HG02610 (cell line): ENCODE measurements around the gene NBPF9.
A peak's percentile ranks its signal among the peaks of the same experiment; 100 is the strongest.
"Not testable (repeated sequence)": the region's sequence is repeated elsewhere in the genome, so short reads cannot be mapped to it uniquely, and the experiment has no call there.

Experiments
- ATAC-seq: cut with Tn5 transposase; IDR thresholded peaks from one replicate; pipeline ENCODE4 v1.9.1; 2021; ENCODE audit warnings: mild to moderate bottlenecking, moderate library complexity; ENCODE audit not compliant: unreplicated experiment

The NBPF9 gene, protein sequence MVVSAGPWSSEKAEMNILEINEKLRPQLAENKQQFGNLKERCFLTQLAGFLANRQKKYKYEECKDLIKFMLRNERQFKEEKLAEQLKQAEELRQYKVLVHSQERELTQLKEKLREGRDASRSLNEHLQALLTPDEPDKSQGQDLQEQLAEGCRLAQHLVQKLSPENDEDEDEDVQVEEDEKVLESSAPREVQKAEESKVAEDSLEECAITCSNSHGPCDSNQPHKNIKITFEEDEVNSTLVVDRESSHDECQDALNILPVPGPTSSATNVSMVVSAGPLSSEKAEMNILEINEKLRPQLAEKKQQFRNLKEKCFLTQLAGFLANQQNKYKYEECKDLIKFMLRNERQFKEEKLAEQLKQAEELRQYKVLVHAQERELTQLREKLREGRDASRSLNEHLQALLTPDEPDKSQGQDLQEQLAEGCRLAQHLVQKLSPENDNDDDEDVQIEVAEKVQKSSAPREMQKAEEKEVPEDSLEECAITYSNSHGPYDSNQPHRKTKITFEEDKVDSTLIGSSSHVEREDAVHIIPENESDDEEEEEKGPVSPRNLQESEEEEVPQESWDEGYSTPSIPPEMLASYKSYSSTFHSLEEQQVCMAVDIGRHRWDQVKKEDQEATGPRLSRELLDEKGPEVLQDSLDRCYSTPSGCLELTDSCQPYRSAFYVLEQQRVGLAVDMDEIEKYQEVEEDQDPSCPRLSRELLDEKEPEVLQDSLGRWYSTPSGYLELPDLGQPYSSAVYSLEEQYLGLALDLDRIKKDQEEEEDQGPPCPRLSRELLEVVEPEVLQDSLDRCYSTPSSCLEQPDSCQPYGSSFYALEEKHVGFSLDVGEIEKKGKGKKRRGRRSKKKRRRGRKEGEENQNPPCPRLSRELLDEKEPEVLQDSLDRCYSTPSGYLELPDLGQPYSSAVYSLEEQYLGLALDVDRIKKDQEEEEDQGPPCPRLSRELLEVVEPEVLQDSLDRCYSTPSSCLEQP (N-terminal part only)

DNA sequence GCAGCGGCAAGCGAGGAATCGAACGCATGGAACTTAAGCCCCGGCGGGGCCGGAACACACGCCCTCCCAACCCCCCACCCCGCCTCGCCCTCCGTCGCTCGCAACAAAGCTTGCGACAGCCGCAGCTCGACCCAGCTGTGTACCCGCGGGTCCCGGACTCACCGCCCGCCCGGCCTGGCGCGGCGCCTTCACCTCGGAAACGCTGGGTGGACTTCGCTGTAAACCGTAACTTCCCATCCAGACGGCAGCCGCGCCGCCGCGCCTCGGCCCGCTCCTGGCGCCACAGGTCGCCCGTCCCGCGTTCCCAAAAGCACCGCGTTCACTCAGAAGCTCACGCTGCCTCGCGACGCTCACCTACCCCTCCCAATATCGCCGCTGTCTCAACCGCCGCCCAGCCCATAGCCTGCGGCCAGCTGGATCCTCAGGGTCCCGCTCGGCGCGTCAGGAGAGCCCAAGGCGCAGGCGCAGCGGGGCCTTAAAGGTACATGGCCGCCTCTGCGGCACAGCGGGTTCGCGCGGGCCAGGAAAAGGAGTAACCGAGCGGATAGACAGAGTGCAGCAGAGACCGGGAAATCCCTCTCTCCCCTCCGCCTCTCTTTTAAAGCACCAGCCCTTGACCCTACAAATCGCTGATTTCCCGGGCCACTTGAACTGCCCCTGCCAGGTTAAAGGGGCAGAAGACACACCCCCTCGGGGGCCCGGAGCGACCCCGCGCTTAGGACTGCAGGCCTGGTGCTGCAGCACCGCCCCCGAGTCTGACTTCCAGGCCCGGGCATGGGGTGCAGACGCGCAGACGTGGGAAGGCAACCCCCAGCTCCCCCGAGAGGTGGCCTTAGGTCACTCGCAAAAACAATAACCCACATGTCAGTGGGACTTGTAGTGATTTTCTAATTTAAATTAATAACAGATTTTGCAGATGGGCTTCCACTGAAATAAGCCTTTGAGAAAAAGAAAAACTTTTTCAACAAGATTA, at the start of gene NBPF9:
Gene NBPF9 (minus strand): TSS at position 443 of the 973 bp plus-strand sequence. CDS start 21,412 bp downstream, outside the sequence.
- ATAC-seq: peak; percentile 95

DNA sequence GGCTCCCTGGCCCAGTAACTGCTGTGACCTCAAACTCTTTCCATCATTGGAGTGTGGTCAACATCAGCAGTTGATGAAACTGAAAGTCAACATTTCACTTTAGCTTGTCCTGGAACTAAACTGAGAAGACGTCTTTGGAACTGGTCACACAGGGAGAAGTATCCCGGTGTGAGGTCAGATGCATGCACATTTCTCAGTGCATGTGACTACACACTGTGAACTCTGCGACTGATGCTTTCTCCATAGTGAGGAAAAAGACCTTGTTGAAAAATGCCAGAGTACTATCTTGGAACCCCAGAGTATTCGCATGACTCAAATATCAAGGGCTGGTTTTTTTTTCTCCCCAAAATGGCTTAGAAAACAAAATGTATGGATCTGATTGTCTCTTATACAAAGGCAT, 46.6 kb upstream of the NBPF9 start:
- not testable (repeated sequence) for ATAC-seq

DNA sequence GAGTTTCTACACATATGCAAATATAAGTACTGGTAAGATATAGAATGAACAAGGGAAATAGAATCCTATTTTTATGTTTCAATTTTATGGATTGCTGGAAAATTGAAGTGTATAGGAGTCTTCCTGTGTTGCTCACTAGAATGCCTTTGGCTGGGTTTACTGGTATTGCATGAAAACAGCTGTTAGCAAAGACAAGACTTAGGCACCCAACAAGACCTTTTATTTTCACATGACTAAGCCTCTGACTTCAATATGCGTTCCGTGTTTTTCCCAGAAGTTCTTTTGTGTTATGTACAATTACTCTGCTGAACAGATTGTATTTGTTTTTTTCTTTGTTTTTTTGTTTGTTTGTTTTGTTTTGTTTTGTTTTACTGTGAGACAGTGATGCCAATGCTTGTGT, 34.2 kb upstream of the NBPF9 start:
- ATAC-seq: not testable (repeated sequence)

DNA sequence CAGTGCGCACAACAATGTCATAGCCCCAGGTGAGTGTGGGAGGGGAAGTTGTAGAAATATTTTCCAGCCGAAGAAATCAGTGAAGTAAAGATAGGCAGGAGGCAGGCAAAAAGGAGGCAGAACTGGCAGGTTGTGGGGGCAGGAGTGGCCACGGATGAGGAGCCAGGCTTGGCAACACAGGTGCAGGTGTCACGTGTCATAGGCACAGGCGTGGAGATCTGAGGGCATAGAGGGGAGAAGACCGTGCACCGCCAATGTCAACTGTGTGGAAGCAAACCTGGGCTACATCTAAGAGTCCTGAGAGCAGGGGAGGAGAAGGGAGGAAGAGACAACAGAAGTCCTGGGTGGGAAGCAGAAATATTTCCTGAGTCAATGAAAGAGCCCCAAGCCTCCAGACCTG, 27.6 kb upstream of the NBPF9 start:
- ATAC-seq: not testable (repeated sequence)

DNA sequence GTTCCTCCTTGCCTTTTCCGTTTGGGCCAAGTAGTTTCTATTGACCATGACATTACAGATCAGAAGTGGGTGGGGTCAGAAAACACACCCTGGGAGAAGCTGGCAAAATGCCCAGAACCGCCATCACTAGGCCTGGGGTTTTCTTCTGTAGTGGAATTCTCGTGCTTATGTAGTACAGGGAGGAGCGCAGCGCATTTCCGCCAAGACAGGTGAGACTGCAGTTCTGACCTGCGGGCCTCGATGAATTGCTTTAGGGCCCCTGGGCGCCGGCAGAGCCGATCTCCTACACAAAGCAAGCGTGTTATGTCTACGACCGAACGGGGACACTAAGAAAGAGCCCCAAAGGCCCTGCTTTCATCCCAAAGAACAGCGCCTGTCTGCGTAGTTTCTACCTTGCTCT, 25.9 kb upstream of the NBPF9 start:
- ATAC-seq: not testable (repeated sequence)

DNA sequence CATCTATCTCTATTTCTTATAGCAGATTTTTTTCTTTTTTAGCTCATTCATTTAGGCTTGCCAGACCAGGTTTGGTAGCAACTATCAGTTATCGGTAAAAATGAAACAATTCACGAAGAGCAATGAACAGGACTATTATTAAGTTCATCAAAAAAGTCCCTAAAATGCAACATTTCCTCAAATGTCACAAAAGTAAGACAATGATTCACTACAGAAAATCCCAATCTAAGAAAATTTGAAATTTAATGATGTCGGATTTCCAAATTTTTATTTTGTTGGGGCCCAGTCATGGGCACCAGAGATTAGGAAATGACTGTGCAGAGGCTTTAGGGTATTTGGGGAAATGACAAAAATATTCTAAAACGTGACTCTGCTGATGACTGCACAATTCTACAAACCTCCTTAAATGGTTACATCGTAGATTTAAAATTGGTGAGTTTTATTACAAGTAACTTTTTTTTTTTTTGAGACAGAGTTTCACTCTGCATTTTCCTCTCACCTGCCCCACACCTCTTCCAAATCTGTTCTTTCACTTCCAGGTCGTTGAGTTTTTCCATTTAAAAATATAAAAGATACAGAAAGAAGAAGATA, 23.3 kb upstream of the NBPF9 start:
- ATAC-seq: not testable (repeated sequence)

DNA sequence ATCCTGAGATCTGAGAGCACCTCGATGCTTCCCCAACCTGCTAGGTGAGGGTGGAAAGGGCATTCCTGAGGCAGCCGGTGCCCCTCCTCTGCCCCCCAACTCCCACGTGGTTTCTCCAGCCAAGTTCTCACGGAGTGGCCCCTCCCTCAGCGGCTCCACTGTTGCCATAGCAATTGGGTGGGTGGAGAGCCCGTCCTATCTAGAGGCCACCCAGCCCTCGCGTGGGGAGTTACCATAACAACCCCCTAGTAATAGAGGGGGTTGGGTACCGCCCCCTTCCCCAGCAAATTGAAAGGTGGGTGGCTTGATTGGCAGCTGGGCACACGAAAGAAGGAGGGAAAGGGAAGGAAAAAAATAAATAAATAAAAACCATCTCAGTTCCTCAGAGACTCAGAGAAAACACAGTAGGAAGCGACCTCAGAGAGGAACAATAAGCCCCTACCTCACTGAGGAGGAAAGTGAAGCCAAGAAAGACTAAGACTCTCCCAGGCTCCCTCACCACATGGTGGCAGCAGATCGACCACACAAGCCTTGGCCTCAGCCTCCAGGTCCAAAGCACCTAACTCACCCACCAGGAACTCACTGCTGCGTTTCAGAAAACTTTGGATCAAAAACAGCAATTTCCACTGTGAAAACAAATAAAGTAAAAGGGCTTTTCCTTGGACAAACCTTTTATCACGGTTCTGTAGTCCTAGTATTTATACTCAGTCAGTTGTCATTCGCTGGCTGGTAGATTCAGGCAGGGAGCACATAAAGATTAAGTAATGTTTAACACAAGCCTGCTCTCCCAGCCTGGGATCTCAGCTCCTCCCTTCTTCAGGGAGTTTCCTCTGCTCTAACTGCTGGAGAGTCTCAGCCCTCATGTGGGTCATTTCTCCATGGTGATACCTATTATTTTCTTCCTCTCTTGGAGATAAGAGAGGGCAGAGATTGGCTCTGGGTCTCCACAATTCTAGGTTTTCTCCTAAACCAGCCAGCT, 20.9 kb upstream of the NBPF9 start:
- ATAC-seq: not testable (repeated sequence)

DNA sequence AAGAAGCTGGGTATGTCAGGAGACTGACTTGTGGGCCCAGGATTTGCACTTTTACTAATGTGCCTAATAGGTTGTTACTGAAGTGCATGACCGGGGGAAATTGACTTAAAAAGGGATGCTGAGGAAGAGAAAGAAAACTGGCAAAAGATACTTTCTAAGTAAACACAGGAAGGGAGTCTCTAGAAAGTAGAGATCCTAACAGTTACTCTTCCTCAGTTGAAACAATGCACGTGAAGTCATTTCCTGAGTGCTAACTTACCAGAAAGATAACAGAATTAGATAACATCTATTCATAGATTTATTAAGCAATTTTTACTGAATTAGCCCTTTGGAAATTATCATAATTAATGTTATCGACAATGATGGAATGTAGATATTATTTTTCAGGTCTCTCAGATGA, 9.5 kb upstream of the NBPF9 start:
- not testable (repeated sequence) for ATAC-seq

DNA sequence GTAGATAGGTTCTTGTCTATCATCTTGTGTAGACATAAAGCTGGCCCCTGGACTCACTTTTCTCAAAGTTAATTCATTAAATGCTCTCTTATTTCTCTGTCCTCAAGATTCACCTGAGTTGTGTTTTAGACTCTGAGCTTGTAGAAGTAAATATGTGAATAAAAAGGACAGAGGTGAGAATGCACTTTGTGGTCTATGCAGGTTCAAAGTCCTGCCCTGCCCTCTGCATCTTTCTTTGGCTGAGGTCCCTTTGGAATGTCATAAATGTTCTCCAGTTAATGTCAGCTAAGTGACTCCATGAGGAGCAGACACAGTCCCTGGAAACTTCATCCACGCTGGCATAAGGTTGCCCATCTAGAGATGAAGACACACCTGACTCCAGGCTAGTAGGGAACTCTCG, 7.0 kb upstream of the NBPF9 start:
- not testable (repeated sequence) for ATAC-seq

DNA sequence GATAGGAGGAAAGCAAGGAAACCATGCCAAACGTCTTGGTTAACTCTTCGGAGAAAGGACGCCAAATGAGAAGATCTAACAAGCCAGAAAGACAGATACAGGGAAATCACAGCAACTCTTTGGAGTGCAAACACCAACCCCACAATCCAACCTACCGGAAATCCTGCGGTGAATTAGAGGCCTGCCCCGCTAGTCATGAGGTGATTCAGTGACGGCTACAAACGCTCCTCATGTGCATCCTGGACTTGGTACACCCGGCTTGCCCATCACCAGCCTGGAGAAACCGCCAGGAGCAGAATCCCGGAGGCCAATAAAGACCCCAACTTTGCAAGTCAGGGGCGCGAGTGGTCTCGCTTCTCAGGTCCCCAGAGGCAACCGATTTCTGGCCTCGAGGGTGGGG, 777 bp downstream of the NBPF9 start:
- ATAC-seq: not testable (repeated sequence)

DNA sequence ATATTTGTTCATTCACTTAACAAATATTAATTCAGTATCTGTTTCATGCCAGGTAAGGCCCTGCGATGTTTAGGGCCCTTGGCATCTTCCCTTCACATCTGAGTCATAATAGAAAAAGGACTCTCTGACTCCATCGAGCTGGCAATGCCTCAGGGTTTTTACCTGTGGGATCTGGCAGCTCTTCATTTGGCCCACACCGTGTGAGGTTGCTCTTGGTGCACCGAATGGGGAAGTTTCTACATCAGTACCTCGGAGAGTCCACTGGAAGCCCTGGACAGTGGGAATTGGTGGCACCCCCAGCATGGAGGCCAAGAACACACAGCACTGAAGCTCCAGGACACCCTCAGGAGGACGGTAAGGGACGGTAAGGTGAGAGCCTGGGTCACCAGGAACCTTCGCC, 5.1 kb downstream of the NBPF9 start:
- not testable (repeated sequence) for ATAC-seq

DNA sequence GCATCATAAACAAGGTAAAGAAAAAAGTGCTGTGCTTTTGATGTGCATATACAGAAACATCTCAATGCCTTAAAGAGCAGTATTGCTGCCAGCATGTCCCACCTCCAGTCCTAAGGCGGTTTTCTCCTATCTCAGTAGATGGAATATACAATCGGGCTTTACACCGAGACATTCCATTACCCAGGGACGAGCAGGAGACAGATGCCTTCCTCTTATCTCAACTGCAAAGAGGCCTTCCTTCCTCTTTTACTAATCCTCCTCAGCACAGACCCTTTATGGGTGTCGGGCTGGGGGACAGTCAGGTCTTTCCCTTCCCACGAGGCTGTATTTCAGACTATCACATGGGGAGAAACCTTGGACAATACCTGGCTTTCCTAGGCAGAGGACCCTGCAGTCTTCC, 10.2 kb downstream of the NBPF9 start:
- ATAC-seq: not testable (repeated sequence)

DNA sequence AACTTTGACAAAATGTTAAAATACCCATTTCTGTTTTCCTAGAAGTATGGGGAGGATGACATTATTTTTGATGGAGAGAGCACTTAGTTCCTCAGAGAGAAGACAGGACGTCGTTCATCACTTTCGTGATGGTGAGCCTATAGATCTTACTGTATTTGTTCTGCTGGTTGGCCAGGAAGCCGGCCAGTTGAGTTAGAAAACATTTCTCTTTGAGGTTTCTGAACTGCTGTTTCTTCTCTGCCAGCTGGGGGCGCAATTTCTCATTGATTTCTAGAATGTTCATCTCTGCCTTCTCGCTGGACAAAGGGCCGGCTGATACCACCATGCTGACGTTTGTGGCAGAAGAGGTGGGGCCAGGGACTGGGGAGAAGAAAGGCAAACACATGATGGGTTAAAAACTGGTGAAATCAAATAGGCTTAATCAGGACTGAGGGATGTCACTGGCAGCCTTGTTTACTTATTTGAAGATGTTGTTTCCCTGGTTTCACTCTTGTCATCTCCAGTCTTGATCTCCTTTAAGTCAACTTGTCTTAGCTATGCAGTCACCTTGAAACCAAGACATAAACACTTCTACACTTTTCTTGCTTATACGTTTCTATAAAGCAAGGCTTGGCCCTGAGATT, 27.7 kb downstream of the NBPF9 start:
- ATAC-seq: not testable (repeated sequence)

DNA sequence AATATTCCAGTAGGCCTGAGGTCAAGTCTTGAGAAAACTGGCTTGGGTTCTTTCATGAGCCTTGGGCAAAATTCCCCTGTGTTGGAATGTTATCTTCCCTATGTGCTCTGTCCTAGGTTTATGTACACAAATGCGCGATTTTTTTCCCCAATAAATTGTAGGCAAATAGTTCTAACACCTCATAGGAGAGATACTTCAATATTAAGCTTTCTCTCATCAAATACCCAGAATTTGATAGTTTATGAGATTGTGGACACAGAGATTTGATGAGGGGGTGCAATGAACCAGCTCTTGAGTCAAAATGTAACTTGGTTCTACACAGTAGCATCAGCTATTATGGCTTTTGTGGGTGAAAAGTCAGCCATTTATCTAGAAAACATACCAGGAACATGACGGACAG, 38.7 kb downstream of the NBPF9 start:
- ATAC-seq: not testable (repeated sequence)

DNA sequence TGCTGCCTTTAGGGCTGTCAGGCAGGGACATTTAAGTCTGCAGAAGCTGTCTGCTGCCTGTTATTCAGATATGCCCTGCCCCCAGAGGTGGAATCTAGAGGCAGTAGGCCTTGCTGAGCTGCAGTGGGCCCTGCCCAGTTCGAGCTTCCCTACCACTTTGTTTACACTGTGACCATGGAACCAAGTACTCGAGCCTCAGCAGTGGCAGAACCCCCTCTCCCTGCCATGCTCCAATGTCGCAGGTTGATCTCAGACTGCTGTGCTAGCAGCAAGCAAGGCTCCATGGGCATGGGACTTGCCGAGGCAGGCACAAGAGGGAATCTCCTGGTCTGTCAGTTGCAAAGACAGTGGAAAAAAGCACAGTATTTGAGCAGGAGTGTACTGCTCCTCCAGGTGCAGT, 60.3 kb downstream of the NBPF9 start:
- not testable (repeated sequence) for ATAC-seq

DNA sequence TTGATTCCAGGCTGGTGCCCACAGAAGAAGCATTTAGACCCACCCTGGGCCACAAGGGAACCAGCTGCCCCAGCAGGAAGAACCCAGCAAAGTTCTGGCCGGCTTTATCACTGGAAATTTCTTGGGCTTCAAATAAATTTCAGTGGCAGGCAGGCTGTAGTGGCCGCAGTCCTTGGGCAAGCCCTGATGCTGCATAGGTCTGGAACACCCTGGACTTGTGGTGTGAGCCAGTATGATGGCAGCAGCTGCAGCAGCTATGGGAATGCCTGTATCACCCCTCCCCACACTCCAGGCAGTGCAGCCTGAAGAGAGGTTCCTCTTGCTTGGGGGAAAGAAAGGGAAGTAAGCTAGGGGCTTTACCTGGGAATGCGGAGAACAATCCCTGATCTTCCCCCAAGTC, 69.4 kb downstream of the NBPF9 start:
- ATAC-seq: not testable (repeated sequence)

DNA sequence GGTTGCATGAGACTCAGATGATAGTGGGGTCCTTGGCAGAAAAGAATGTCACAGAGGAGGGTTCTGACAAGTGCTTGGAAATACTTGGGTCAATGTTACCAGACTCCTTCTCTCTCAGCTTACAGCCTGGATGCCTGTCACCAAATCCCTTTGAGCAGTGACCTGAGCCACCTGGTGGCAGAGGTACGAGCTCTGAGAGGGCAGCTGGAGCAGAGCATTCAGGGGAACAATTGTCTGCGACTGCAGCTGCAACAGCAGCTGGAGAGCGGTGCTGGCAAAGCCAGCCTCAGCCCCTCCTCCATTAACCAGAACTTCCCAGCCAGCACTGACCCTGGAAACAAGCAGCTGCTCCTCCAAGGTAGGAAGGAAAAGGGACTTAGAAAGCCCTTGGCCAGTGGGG, 79.0 kb downstream of the NBPF9 start:
- ATAC-seq: not testable (repeated sequence)

DNA sequence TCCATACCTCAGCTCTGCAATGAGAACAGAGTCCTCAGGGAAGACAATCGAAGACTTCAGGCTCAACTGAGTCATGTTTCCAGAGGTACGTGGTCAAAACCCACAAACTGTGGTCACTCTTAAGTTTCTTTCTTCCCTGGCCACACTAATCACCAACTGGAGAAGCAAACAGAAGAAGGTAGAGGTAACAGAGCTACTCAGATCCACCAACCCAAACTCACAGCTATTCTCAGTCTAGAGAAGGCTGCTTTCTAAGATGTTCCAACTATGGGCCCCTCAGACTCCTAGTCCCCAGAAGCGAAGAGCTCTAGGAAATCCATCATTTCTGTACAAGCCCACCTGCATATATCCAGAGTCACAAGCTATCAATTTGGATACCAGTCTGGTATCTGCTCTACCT, 84.8 kb downstream of the NBPF9 start:
- not testable (repeated sequence) for ATAC-seq
